A549 (cell line): ENCODE data around the gene RWDD1. TPM values are rescaled to one million over a fixed set of nuclear protein-coding genes. Genes with fewer than 3 reads are reported as not detected.

Experiments
- ATAC-seq, 2 experiments: fragments of 200-7000 bp in 1 of 2; fragments of >200 bp in 1 of 2; cut with Nextera tagmentation in 1 of 2; cut with Tn5 transposase in 1 of 2; 3 replicates each; pipeline versions ENCODE4 v1.8.0 to v1.9.1; 2018 to 2020; ENCODE audit warnings: mild to moderate bottlenecking in 1 of 2, moderate library complexity in 1 of 2
- CTCF ChIA-PET: fragments of 300-600 bp; sonication (Branson Sonifier 250); formaldehyde crosslinking; extraction: SDS; loops from one replicate; lab custom pipeline; 2021; ENCODE audit warnings: antibody characterized with exemption, inconsistent platforms; lab: Yijun Ruan, JAX
- POLR2A ChIA-PET: fragments of 350-600 bp; formaldehyde crosslinking; extraction: SDS; loops from one replicate; lab custom pipeline; 2021; ENCODE audit warnings: antibody characterized with exemption, inconsistent platforms; lab: Yijun Ruan, JAX
- DNase-seq, 2 experiments: peaks; one replicate each; pipeline versions ENCODE4 v3.0.0 to v3.0.0-alpha.2; 2011 to 2016; ENCODE audit warnings: low read depth in 1 of 2, low spot score in 1 of 2
- FAIRE-seq: peaks from 2 replicates; lab custom pipeline; 2011; peaks lifted over from hg19 to GRCh38; lab: Jason Lieb, UNC
- H3K27ac ChIP-seq, 2 experiments: fragments of >200 bp; sonication (Bioruptor Twin); formaldehyde crosslinking; 3 replicates each; pipeline ENCODE4 v1.5.1; 2016 to 2017
- H3K4me1 ChIP-seq: fragments of >200 bp; sonication (Bioruptor Twin); formaldehyde crosslinking; 3 replicates; pipeline ENCODE4 v1.6.1; 2016
- H3K4me2 ChIP-seq: fragments of >200 bp; sonication (Bioruptor Twin); formaldehyde crosslinking; 3 replicates; pipeline ENCODE4 v1.6.1; 2016
- H3K4me3 ChIP-seq: fragments of >200 bp; sonication (Bioruptor Twin); formaldehyde crosslinking; 3 replicates; pipeline ENCODE4 v1.5.1; 2016
- H3K9me3 ChIP-seq: fragments of >200 bp; sonication (Bioruptor Twin); formaldehyde crosslinking; 3 replicates; pipeline ENCODE4 v1.6.1; 2016
- EHMT2 ChIP-seq: fragments of 200-600 bp; sonication (generic); IDR thresholded peaks from 2 replicates; pipeline ENCODE4 v1.6.1; 2016; ENCODE audit warnings: antibody characterized with exemption, low read depth, mild to moderate bottlenecking, moderate library complexity
- EP300 ChIP-seq, 2 experiments: fragments of >200 bp; sonication (Bioruptor Twin); formaldehyde crosslinking; IDR thresholded peaks; 2 replicates in 1 of 2; 3 replicates in 1 of 2; pipeline ENCODE4 v1.6.1; 2016 to 2017
- ESRRA ChIP-seq: fragments of 150-350 bp; IDR thresholded peaks from 2 replicates; pipeline ENCODE4 v1.6.1; 2014; ENCODE audit warnings: mild to moderate bottlenecking, low read length, borderline replicate concordance
- GATA3 ChIP-seq: IDR thresholded peaks from 2 replicates; pipeline ENCODE4 v1.6.1; 2012; ENCODE audit warnings: borderline replicate concordance
- HEYL ChIP-seq: fragments of 250-450 bp; sonication (Bioruptor Pico); IDR thresholded peaks from 2 replicates; pipeline ENCODE4 v1.8.0; 2021; ENCODE audit warnings: mild to moderate bottlenecking, moderate library complexity
- HOXA7 ChIP-seq: fragments of 250-450 bp; sonication (Bioruptor Pico); IDR thresholded peaks from 2 replicates; pipeline ENCODE4 v1.5.0; 2020; ENCODE audit warnings: mild to moderate bottlenecking, moderate library complexity
- JUNB ChIP-seq: fragments of >200 bp; sonication (Bioruptor Twin); formaldehyde crosslinking; IDR thresholded peaks from 2 replicates; pipeline ENCODE4 v1.6.1; 2016
- KDM1A ChIP-seq: fragments of 200-600 bp; sonication (generic); IDR thresholded peaks from 2 replicates; pipeline ENCODE4 v1.6.1; 2016; ENCODE audit warnings: low read depth, mild to moderate bottlenecking
- MAFK ChIP-seq: fragments of 450-650 bp; IDR thresholded peaks from 2 replicates; pipeline ENCODE4 v1.6.1; 2014; ENCODE audit not compliant: partially characterized antibody
- MAZ ChIP-seq: fragments of 150-350 bp; IDR thresholded peaks from 2 replicates; pipeline ENCODE4 v1.6.1; 2014; ENCODE audit warnings: antibody characterized with exemption, low read depth, low read length, borderline replicate concordance
- MYC ChIP-seq: IDR thresholded peaks from 2 replicates; pipeline ENCODE4 v1.6.1; 2012; ENCODE audit warnings: mild to moderate bottlenecking, inconsistent platforms, low read length, improper control_type of control experiment, borderline replicate concordance
- NFE2L2 ChIP-seq: fragments of 150-350 bp; conservative IDR thresholded peaks from 2 replicates; pipeline ENCODE4 v1.6.1; 2014; ENCODE audit warnings: low read length
- NPAS2 ChIP-seq: fragments of 250-450 bp; sonication (Bioruptor Pico); IDR thresholded peaks from 2 replicates; pipeline ENCODE4 v1.8.0; 2022; ENCODE audit warnings: mild to moderate bottlenecking, moderate library complexity, borderline replicate concordance
- NR3C1 ChIP-seq: fragments of >200 bp; sonication (Bioruptor Twin); formaldehyde crosslinking; IDR thresholded peaks from 3 replicates; pipeline ENCODE4 v1.6.1; 2017
- POLR2A ChIP-seq: IDR thresholded peaks from 2 replicates; pipeline ENCODE4 v1.6.1; 2012; ENCODE audit warnings: mild to moderate bottlenecking, low read length
- RCOR1 ChIP-seq: fragments of 150-350 bp; IDR thresholded peaks from 2 replicates; pipeline ENCODE4 v1.6.1; 2014; ENCODE audit warnings: antibody characterized with exemption, low read length, low read depth
- RFX5 ChIP-seq: fragments of 450-650 bp; IDR thresholded peaks from 2 replicates; pipeline ENCODE4 v1.7.1; 2014; ENCODE audit warnings: antibody characterized with exemption, mild to moderate bottlenecking, moderate library complexity
- TP53 ChIP-seq: fragments of 250-450 bp; sonication (Bioruptor Pico); IDR thresholded peaks from 2 replicates; pipeline ENCODE4 v1.5.0; 2021; ENCODE audit warnings: mild to moderate bottlenecking, moderate library complexity
- WGBS: methylation state at CpG from one replicate; pipeline ENCODE4 v1.1.6; 2017; ENCODE audit errors: missing lambda C conversion rate; 5-methylcytosine and 5-hydroxymethylcytosine counted together
- polyA plus RNA-seq, 4 experiments: library from polyadenylated mRNA; depleted of rRNA in 3 of 4; stranded (reverse); fragments of >200 nt; fragmentation: RNase III in 1 of 4; extraction: RNeasy Plus Mini Kit Qiagen cat#74134 plus additional on column Dnase treatment in 1 of 4; gene quantifications; 2 replicates in 3 of 4; 3 replicates in 1 of 4; pipeline ENCODE4 v1.2.3, GENCODE V29; 2011 to 2017
- TF ChIP-seq, protein P1 (sequence below): IDR thresholded peaks from 2 replicates; pipeline ENCODE4 v1.6.1; 2012
- TF ChIP-seq, protein P2 (sequence below): fragments of 450-650 bp; IDR thresholded peaks from 2 replicates; pipeline ENCODE4 v1.6.1; 2014; ENCODE audit warnings: antibody characterized with exemption
- TF ChIP-seq, protein P3 (sequence below): fragments of >200 bp; sonication (Bioruptor Twin); formaldehyde crosslinking; IDR thresholded peaks from 2 replicates; pipeline ENCODE4 v1.6.1; 2016
- TF ChIP-seq, protein P4 (sequence below): IDR thresholded peaks from 2 replicates; pipeline ENCODE4 v1.6.1; 2012
- TF ChIP-seq, protein P5 (sequence below): fragments of >200 bp; sonication (Bioruptor Twin); formaldehyde crosslinking; IDR thresholded peaks from 3 replicates; pipeline ENCODE4 v1.6.1; 2016

RWDD1 gene
- polyA plus RNA-seq, 2 of the 4 experiments (the other 2 are of a cell fraction) = 32.5 to 47.7 TPM

DNA sequence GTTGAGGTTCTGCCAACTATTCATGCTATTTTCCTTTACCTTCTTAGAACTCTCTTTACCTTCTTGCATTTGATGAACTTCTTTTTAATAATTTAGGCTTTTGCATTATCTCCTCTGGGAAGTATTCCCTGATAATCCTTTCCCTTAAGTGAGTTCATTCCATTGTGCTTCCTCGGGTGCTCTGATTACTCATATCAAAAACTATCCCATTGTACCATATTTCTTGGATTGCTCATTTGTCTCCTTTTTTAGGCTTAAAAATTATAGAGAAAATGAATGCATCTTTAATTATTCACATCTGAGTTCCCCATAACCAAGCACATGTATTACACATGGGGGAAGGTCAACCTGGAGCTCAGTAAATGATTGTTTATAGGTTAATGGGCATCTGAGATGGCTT is 15.2 kb upstream of the RWDD1 start:
- ChIA-PET CTCF (interaction anchor here (1.1 to 2.6 kb wide), 4 partner anchors 19 to 287 kb away, joined by 4 to 7 read pairs (median 5); no protein-coding TSS in a partner anchor), POLR2A (no interaction called here)
- H3K4me2 ChIP-seq = peak overlapping the region; percentile 19; the same call in 2 of the 3 replicates
- WGBS = 0% methylated on average over 1 of the region's 1 CpG
- no peaks in the 10 kb centered on the region for H3K9me3 ChIP-seq
- FAIRE-seq (no peak), ATAC-seq (no peak), DNase-seq (no peak)
- H3K27ac ChIP-seq = peak overlapping the region; percentile 60 to 76
- H3K4me1 ChIP-seq = peaks cover 36% of the 10 kb centered on the region
- no peak overlapping the region for H3K4me3 ChIP-seq
- TF ChIP-seq EHMT2 (no peak), POLR2A (no peak), TP53 (CRISPR knock-in tag) (no peak)
- TF ChIP-seq, protein P1, sequence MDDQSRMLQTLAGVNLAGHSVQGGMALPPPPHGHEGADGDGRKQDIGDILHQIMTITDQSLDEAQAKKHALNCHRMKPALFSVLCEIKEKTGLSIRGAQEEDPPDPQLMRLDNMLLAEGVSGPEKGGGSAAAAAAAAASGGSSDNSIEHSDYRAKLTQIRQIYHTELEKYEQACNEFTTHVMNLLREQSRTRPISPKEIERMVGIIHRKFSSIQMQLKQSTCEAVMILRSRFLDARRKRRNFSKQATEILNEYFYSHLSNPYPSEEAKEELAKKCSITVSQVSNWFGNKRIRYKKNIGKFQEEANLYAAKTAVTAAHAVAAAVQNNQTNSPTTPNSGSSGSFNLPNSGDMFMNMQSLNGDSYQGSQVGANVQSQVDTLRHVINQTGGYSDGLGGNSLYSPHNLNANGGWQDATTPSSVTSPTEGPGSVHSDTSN = no peak
- TF ChIP-seq, protein P2, sequence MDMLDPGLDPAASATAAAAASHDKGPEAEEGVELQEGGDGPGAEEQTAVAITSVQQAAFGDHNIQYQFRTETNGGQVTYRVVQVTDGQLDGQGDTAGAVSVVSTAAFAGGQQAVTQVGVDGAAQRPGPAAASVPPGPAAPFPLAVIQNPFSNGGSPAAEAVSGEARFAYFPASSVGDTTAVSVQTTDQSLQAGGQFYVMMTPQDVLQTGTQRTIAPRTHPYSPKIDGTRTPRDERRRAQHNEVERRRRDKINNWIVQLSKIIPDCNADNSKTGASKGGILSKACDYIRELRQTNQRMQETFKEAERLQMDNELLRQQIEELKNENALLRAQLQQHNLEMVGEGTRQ = no peak

DNA sequence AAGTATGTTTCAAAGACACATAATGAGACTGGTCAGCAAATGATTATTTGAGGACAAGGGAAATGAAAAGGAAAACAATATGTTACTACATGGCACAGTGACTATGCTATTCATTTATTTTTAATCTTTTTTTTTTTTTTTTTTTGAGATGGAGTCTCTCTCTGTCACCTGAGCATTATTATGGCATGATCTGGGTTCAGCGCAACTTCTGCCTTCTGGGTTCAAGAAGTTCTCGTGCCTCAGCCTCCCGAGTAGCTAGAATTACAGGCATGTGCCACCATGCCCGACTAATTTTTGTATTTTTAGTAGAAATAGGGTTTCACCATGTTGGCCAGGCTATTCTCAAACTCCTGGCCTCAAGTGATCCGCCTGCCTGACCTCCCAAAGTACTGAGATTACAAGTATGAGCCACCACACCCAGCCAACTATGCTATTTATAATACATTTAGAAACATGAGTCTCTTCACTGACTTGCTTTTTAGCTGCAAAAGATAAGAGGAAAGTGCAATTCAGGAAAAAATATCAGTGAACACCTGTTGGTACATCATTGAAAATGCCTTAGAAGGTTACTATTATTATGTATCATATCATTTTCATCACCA is 14.4 kb upstream of the RWDD1 start:
- H3K27ac ChIP-seq = peak overlapping the region; percentile 60 to 76; a peak in 5 of 6 replicates
- no peaks in the 10 kb centered on the region for H3K9me3 ChIP-seq
- FAIRE-seq (no peak), ATAC-seq (no peak), DNase-seq (no peak)
- H3K4me3 ChIP-seq = no peak overlapping the region
- ChIA-PET POLR2A (no interaction called here), CTCF (interaction anchor here (1.1 to 1.2 kb wide), 2 partner anchors 269 to 288 kb away, joined by 4 to 7 read pairs; no protein-coding TSS in a partner anchor)
- TF ChIP-seq, protein P3, sequence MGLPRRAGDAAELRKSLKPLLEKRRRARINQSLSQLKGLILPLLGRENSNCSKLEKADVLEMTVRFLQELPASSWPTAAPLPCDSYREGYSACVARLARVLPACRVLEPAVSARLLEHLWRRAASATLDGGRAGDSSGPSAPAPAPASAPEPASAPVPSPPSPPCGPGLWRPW = no peak
- no peak for TF ChIP-seq HEYL (CRISPR knock-in tag)
- peak overlapping the region; percentile 50; the same call in 1 of the 3 replicates for H3K4me2 ChIP-seq
- peaks cover 36% of the 10 kb centered on the region for H3K4me1 ChIP-seq
- WGBS = 66% methylated on average over 5 of the region's 5 CpGs

DNA sequence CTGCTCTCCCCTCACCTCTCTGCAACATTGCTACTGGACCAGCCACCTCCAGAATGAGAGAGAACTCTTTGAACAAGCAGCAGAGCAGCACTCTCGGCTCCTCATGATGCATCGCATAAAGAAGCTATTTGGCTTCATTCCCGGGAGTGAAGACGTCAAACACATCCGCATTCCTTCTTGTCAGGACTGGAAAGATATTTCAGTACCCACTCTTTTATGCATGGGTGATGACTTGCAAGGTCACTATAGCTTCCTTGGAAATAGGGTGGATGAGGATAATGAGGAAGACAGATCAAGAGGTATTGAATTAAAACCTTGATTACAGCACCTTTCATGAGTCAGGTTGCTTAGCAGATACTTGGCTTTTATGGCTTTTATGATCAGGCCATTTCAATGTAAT is 13.4 kb upstream of the RWDD1 start:
- peak; percentile 43 to 88 for DNase-seq
- Histone ChIP-seq H3K4me2 (peak overlapping the region; percentile 50), H3K27ac (peak overlapping the region; percentile 37 to 76), H3K4me3 (no peak overlapping the region), H3K4me1 (peaks cover 36% of the 10 kb centered on the region), H3K9me3 (no peaks in the 10 kb centered on the region)
- CTCF ChIA-PET = interaction anchor here (0.9 to 2.7 kb wide), 4 partner anchors 14 to 289 kb away, joined by 3 to 10 read pairs (median 4); partner anchors contain the start of gene CALHM5
- peak; percentile 63 for FAIRE-seq
- POLR2A ChIA-PET = interaction anchor here (0.6 to 1.5 kb wide), 2 partner anchors 13 to 46 kb away, joined by 3 to 12 read pairs; partner anchors contain the start of genes CALHM5 and RWDD1
- TF ChIP-seq, protein P4, sequence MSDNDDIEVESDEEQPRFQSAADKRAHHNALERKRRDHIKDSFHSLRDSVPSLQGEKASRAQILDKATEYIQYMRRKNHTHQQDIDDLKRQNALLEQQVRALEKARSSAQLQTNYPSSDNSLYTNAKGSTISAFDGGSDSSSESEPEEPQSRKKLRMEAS = peak; percentile 65
- TF ChIP-seq, protein P1 = no peak
- TF ChIP-seq NFE2L2 = no peak
- peak in 1 of 2 experiments; percentile 39; a peak in 1 of 5 replicates for TF ChIP-seq EP300 (IDR thresholded peaks at IDR 0.05)
- no peak for TF ChIP-seq RFX5
- no peak for TF ChIP-seq HEYL (CRISPR knock-in tag)
- no peak for TF ChIP-seq KDM1A
- TF ChIP-seq, protein P5, sequence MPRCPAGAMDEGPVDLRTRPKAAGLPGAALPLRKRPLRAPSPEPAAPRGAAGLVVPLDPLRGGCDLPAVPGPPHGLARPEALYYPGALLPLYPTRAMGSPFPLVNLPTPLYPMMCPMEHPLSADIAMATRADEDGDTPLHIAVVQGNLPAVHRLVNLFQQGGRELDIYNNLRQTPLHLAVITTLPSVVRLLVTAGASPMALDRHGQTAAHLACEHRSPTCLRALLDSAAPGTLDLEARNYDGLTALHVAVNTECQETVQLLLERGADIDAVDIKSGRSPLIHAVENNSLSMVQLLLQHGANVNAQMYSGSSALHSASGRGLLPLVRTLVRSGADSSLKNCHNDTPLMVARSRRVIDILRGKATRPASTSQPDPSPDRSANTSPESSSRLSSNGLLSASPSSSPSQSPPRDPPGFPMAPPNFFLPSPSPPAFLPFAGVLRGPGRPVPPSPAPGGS = no peak
- TF ChIP-seq ESRRA = no peak
- TF ChIP-seq GATA3 = peak; percentile 60; the same call in 1 of the 2 replicates
- TF ChIP-seq MAZ = no peak
- peak; percentile 25 for TF ChIP-seq MAFK
- no peak for TF ChIP-seq NPAS2 (CRISPR knock-in tag)
- no peak for TF ChIP-seq JUNB
- TF ChIP-seq NR3C1 = no peak
- no peak for TF ChIP-seq MYC
- TF ChIP-seq RCOR1 = no peak
- TF ChIP-seq HOXA7 = no peak
- peak; percentile 92 to 94 for ATAC-seq
- WGBS = 4% methylated on average over 5 of the region's 5 CpGs
